HepG2 (cell line): ENCODE measurements around the gene RNF14. TPM values are rescaled to one million over a fixed set of nuclear protein-coding genes. Genes with fewer than 3 reads are reported as not detected.

ENCODE experiments used
- ATF3 ChIP-seq: sonication (generic); formaldehyde crosslinking; IDR thresholded peaks from 2 replicates; pipeline ENCODE4 v1.4.0; 2020; ENCODE audit warnings: missing genetic modification reagents
- FOSL1 ChIP-seq: sonication (generic); formaldehyde crosslinking; IDR thresholded peaks from 2 replicates; pipeline ENCODE4 v1.9.0; 2021; ENCODE audit warnings: missing genetic modification reagents, borderline replicate concordance
- HNRNPH1 ChIP-seq: fragments of 200-400 bp; formaldehyde crosslinking; optimal IDR thresholded peaks from 2 replicates; pipeline ENCODE3; 2017; ENCODE audit warnings: mild to moderate bottlenecking, low read depth, low read length
- IRF2 ChIP-seq: IDR thresholded peaks from 2 replicates; pipeline ENCODE4 v1.6.1; 2018; ENCODE audit warnings: missing genetic modification reagents, missing compliant biosample characterization
- JDP2 ChIP-seq: sonication (generic); formaldehyde crosslinking; IDR thresholded peaks from 2 replicates; pipeline ENCODE4 v1.8.1; 2022; ENCODE audit warnings: missing genetic modification reagents, borderline replicate concordance
- LRRFIP1 ChIP-seq: sonication (generic); formaldehyde crosslinking; conservative IDR thresholded peaks from 2 replicates; pipeline ENCODE4 v1.4.0; 2020; ENCODE audit warnings: missing genetic modification reagents
- MAFF ChIP-seq: IDR thresholded peaks from 2 replicates; pipeline ENCODE4 v1.6.1; 2011; ENCODE audit warnings: low read depth, low read length, improper control_type of control experiment
- MNT ChIP-seq: fragments of 450-650 bp; IDR thresholded peaks from 2 replicates; pipeline ENCODE4 v1.6.1; 2016
- RBM39 ChIP-seq: fragments of 200-400 bp; formaldehyde crosslinking; IDR thresholded peaks from one replicate; pipeline ENCODE4 v1.6.1; 2018; ENCODE audit warnings: antibody characterized with exemption, mild to moderate bottlenecking, low read depth, low read length; ENCODE audit not compliant: poor library complexity, severe bottlenecking
- RERE ChIP-seq: IDR thresholded peaks from 2 replicates; pipeline ENCODE4 v1.6.1; 2016; ENCODE audit warnings: low read depth, missing genetic modification reagents, missing compliant biosample characterization
- STAG1 ChIP-seq: sonication (generic); formaldehyde crosslinking; IDR thresholded peaks from 2 replicates; pipeline ENCODE4 v1.4.0; 2020; ENCODE audit warnings: missing genetic modification reagents
- TEAD2 ChIP-seq: sonication (generic); formaldehyde crosslinking; IDR thresholded peaks from 2 replicates; pipeline ENCODE4 v1.9.0; 2021; ENCODE audit warnings: missing genetic modification reagents
- ZFY ChIP-seq: sonication (generic); formaldehyde crosslinking; IDR thresholded peaks from 2 replicates; pipeline ENCODE4 v1.4.0; 2020; ENCODE audit warnings: missing genetic modification reagents
- ZGPAT ChIP-seq: IDR thresholded peaks from 2 replicates; pipeline ENCODE4 v1.6.1; 2016; ENCODE audit warnings: mild to moderate bottlenecking
- ZNF224 ChIP-seq: sonication (generic); formaldehyde crosslinking; IDR thresholded peaks from 2 replicates; pipeline ENCODE4 v1.5.0; 2020; ENCODE audit warnings: mild to moderate bottlenecking, missing genetic modification reagents
- ZNF414 ChIP-seq: sonication (generic); formaldehyde crosslinking; IDR thresholded peaks from 2 replicates; pipeline ENCODE4 v1.5.0; 2020; ENCODE audit warnings: missing genetic modification reagents
- ZNF619 ChIP-seq: sonication (generic); formaldehyde crosslinking; IDR thresholded peaks from 2 replicates; pipeline ENCODE4 v1.4.0; 2020; ENCODE audit warnings: mild to moderate bottlenecking, missing genetic modification reagents
- polyA plus RNA-seq, 8 experiments: library from polyadenylated mRNA; depleted of rRNA in 3 of 8; stranded (reverse) in 7 of 8; unstranded in 1 of 8; fragments of >200 nt; fragmentation: Illumina TruSeq in 4 of 8; extraction: Trizol in 4 of 8; gene quantifications; 2 replicates each; pipeline versions ENCODE4 v1.2.1 to v1.2.3, GENCODE V29; 2011 to 2016; ENCODE audit warnings: low read depth in 4 of 8, missing spikeins in 1 of 8, mixed read lengths in 1 of 8; ENCODE audit not compliant: insufficient read depth in 1 of 8
- total RNA-seq, 5 experiments: library from RNA; depleted of rRNA; stranded (reverse); fragments of >200 nt; fragmentation: Illumina TruSeq; extraction: Trizol; gene quantifications; 2 replicates each; pipeline ENCODE4 v1.2.3, GENCODE V29; 2016; ENCODE audit warnings: low read depth in 1 of 5

Gene RNF14
- total and polyA plus RNA-seq, 2 of the 13 experiments (the other 11 are each of a cell fraction or from before 2014, with no cell fraction given): 11.3 to 28.1 TPM

GRCh38 chr5:141968914-141969608 lies at the start of gene RNF14 (continued):
- TF ChIP-seq RERE (CRISPR knock-in tag): no peak
- TF ChIP-seq MNT: no peak
- TF ChIP-seq ATF3: no peak
- peak; percentile 82 for TF ChIP-seq RBM39
- TF ChIP-seq ZGPAT (CRISPR knock-in tag): peak; percentile 89
- no peak; the same call in 1 of the 2 replicates for TF ChIP-seq STAG1 (CRISPR knock-in tag)
- TF ChIP-seq JDP2 (CRISPR knock-in tag): no peak
- peak; percentile 100 for TF ChIP-seq ZFY (CRISPR knock-in tag)
- peak; percentile 30; the same call in 1 of the 2 replicates for TF ChIP-seq IRF2 (CRISPR knock-in tag)
- no peak for TF ChIP-seq FOSL1 (CRISPR knock-in tag)
- TF ChIP-seq ZNF224 (CRISPR knock-in tag): peak; percentile 86; the same call in 1 of the 2 replicates
- TF ChIP-seq ZNF619 (CRISPR knock-in tag): peak; percentile 91; the same call in 1 of the 2 replicates
- TF ChIP-seq TEAD2 (CRISPR knock-in tag): no peak
- peak; percentile 53 for TF ChIP-seq HNRNPH1
- TF ChIP-seq LRRFIP1 (CRISPR knock-in tag): no peak
- TF ChIP-seq ZNF414 (CRISPR knock-in tag): no peak
- no peak for TF ChIP-seq MAFF
